Transverse colon (tissue), 4 donors: ENCODE measurements around the gene CD59.

Experiments used
- EP300 ChIP-seq: sonication (generic); formaldehyde crosslinking; IDR thresholded peaks from one replicate; pipeline ENCODE4 v1.6.1; 2017; ENCODE audit warnings: antibody characterized with exemption, low read depth
- POLR2A ChIP-seq: fragments of 450-650 bp; IDR thresholded peaks from one replicate; pipeline ENCODE4 v1.6.1; 2016; ENCODE audit warnings: antibody characterized with exemption, mild to moderate bottlenecking, moderate library complexity
- POLR2AphosphoS5 ChIP-seq, 3 donors: sonication (generic); formaldehyde crosslinking; IDR thresholded peaks; one replicate each; pipeline ENCODE4 v1.6.1; 2016; ENCODE audit warnings: antibody characterized with exemption in 3 of 3
- TF ChIP-seq, protein P1 (sequence below), 5 experiments: fragments of 200-600 bp in 3 of 5; fragments of 450-650 bp in 2 of 5; sonication (generic) in 3 of 5; IDR thresholded peaks; 1 replicate in 2 of 5; 2 replicates in 3 of 5; pipeline ENCODE4 v1.5.1; 2016 to 2017; ENCODE audit warnings: antibody characterized with exemption in 5 of 5, inconsistent platforms in 3 of 5, mild to moderate bottlenecking in 2 of 5, moderate library complexity in 1 of 5

DNA sequence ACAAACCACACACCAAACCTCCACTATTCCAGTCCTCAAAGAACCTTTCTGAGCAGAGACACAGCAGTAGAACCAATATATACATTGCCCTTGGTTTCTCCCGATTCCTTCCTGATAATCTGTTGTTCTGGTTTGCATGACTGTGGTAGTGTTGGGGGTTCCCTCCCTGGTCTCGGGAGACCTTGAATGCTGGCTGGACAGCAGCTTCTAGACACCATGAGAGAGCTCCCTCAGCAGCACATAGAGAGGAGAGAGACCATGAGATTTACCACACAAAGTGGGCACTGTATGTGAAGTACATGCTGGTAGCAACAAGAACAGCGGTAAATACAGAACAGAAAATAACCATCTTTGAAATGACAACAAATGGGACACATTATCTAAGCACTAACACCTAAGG lies 38.2 kb downstream of the CD59 start:
- TF ChIP-seq, protein P1, sequence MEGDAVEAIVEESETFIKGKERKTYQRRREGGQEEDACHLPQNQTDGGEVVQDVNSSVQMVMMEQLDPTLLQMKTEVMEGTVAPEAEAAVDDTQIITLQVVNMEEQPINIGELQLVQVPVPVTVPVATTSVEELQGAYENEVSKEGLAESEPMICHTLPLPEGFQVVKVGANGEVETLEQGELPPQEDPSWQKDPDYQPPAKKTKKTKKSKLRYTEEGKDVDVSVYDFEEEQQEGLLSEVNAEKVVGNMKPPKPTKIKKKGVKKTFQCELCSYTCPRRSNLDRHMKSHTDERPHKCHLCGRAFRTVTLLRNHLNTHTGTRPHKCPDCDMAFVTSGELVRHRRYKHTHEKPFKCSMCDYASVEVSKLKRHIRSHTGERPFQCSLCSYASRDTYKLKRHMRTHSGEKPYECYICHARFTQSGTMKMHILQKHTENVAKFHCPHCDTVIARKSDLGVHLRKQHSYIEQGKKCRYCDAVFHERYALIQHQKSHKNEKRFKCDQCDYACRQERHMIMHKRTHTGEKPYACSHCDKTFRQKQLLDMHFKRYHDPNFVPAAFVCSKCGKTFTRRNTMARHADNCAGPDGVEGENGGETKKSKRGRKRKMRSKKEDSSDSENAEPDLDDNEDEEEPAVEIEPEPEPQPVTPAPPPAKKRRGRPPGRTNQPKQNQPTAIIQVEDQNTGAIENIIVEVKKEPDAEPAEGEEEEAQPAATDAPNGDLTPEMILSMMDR (IDR thresholded peaks at IDR 0.05) = no peak
- no peak for TF ChIP-seq EP300
- no peak for TF ChIP-seq POLR2A
- TF ChIP-seq POLR2AphosphoS5 (IDR thresholded peaks at IDR 0.05) = no peak
